SJCRH30 (cell line): ENCODE data around the gene AQP12A. TPM values are rescaled to one million over a fixed set of nuclear protein-coding genes. Genes with fewer than 3 reads are reported as not detected.

Experiments
- DNase-seq, 2 experiments: peaks; one replicate each; pipeline ENCODE4 v3.0.0-alpha.2; 2015 to 2020
- H3K27ac ChIP-seq: fragments of 250-450 bp; sonication (Bioruptor Pico); 2 replicates; pipeline ENCODE4 v1.5.1; 2020; ENCODE audit warnings: mild to moderate bottlenecking, moderate library complexity
- H3K27me3 ChIP-seq: fragments of 250-450 bp; sonication (Bioruptor Pico); 2 replicates; pipeline ENCODE4 v1.5.1; 2020; ENCODE audit warnings: mild to moderate bottlenecking, moderate library complexity
- H3K36me3 ChIP-seq: fragments of 250-450 bp; sonication (Bioruptor Pico); 2 replicates; pipeline ENCODE4 v1.5.1; 2020; ENCODE audit warnings: mild to moderate bottlenecking, moderate library complexity
- H3K4me1 ChIP-seq: fragments of 250-450 bp; sonication (Bioruptor Pico); 2 replicates; pipeline ENCODE4 v1.5.1; 2020; ENCODE audit warnings: mild to moderate bottlenecking, moderate library complexity
- H3K4me3 ChIP-seq: fragments of 250-450 bp; sonication (Bioruptor Pico); 2 replicates; pipeline ENCODE4 v1.5.1; 2020; ENCODE audit warnings: mild to moderate bottlenecking, moderate library complexity
- H3K9me3 ChIP-seq: fragments of 250-450 bp; sonication (Bioruptor Pico); replicated peaks from 2 replicates; pipeline ENCODE4 v1.5.1; 2020; ENCODE audit warnings: mild to moderate bottlenecking, moderate library complexity
- total RNA-seq: library from RNA; depleted of rRNA; stranded (reverse); fragments of >200 nt; shearing (Covaris generic); gene quantifications from 2 replicates; pipeline ENCODE4 v1.2.3, GENCODE V29; 2014

Gene AQP12A
- total RNA-seq, 1 experiment from 2014 or later = not detected

- Histone ChIP-seq H3K27me3 (no peaks in the 10 kb centered on the region), H3K36me3 (no peaks in the 10 kb centered on the region), H3K9me3 (no peaks in the 10 kb centered on the region), H3K4me3 (no peak overlapping the region), H3K4me1 (peaks cover 13% of the 10 kb centered on the region), H3K27ac (peak overlapping the region; percentile 96)
- peak; percentile 84 to 90 for DNase-seq
Measured at GRCh38 chr2:240725671-240726070, 34.0 kb downstream of the AQP12A start.

GRCh38 chr2:240726876-240727275 lies 35.2 kb downstream of the AQP12A start:
- DNase-seq = no peak
- H3K27ac ChIP-seq = no peak overlapping the region

GRCh38 chr2:240727439-240727838 lies 35.8 kb downstream of the AQP12A start:
- Histone ChIP-seq H3K27me3 (no peaks in the 10 kb centered on the region), H3K4me1 (peaks cover 22% of the 10 kb centered on the region), H3K27ac (no peak overlapping the region), H3K4me3 (no peak overlapping the region), H3K9me3 (no peaks in the 10 kb centered on the region), H3K36me3 (no peaks in the 10 kb centered on the region)
- DNase-seq = no peak

More at GRCh38 chr2:240726876-240727275, 35.2 kb downstream of the AQP12A start:
- Histone ChIP-seq H3K36me3 (no peaks in the 10 kb centered on the region), H3K27me3 (no peaks in the 10 kb centered on the region), H3K4me1 (peaks cover 22% of the 10 kb centered on the region), H3K4me3 (no peak overlapping the region), H3K9me3 (no peaks in the 10 kb centered on the region)

- Histone ChIP-seq H3K27me3 (no peaks in the 10 kb centered on the region), H3K9me3 (no peaks in the 10 kb centered on the region)
Measured at GRCh38 chr2:240727913-240728312, 36.2 kb downstream of the AQP12A start.

GRCh38 chr2:240728361-240728760 lies 36.7 kb downstream of the AQP12A start:
- DNase-seq = no peak
- H3K27ac ChIP-seq = no peak overlapping the region
- no peaks in the 10 kb centered on the region for H3K9me3 ChIP-seq
- H3K36me3 ChIP-seq = no peaks in the 10 kb centered on the region
- no peaks in the 10 kb centered on the region for H3K27me3 ChIP-seq
- H3K4me3 ChIP-seq = no peak overlapping the region
- H3K4me1 ChIP-seq = peaks cover 22% of the 10 kb centered on the region

More at GRCh38 chr2:240727913-240728312, 36.2 kb downstream of the AQP12A start:
- no peak for DNase-seq
- H3K4me3 ChIP-seq = no peak overlapping the region
- no peaks in the 10 kb centered on the region for H3K36me3 ChIP-seq
- peaks cover 22% of the 10 kb centered on the region for H3K4me1 ChIP-seq
- no peak overlapping the region for H3K27ac ChIP-seq

- H3K27ac ChIP-seq = no peak overlapping the region
- no peaks in the 10 kb centered on the region for H3K9me3 ChIP-seq
- H3K36me3 ChIP-seq = no peaks in the 10 kb centered on the region
- no peaks in the 10 kb centered on the region for H3K27me3 ChIP-seq
- no peak overlapping the region for H3K4me3 ChIP-seq
- peaks cover 22% of the 10 kb centered on the region for H3K4me1 ChIP-seq
- no peak for DNase-seq
Measured at GRCh38 chr2:240728827-240729226, 37.2 kb downstream of the AQP12A start.

GRCh38 chr2:240730501-240731177 lies 39.0 kb downstream of the AQP12A start:
- no peak overlapping the region for H3K27ac ChIP-seq
- peak in 1 of 2 experiments; percentile 35 for DNase-seq
- H3K4me1 ChIP-seq = peaks cover 14% of the 10 kb centered on the region

GRCh38 chr2:240731178-240731545 lies 39.5 kb downstream of the AQP12A start:
- Histone ChIP-seq H3K9me3 (no peaks in the 10 kb centered on the region), H3K4me1 (peaks cover 9% of the 10 kb centered on the region; the same call in 1 of the 2 replicates), H3K4me3 (no peak overlapping the region), H3K36me3 (no peaks in the 10 kb centered on the region), H3K27ac (no peak overlapping the region), H3K27me3 (no peaks in the 10 kb centered on the region)
- peak; percentile 35 to 56 for DNase-seq

More at GRCh38 chr2:240730501-240731177, 39.0 kb downstream of the AQP12A start:
- Histone ChIP-seq H3K27me3 (no peaks in the 10 kb centered on the region), H3K4me3 (no peak overlapping the region), H3K36me3 (no peaks in the 10 kb centered on the region), H3K9me3 (no peaks in the 10 kb centered on the region)

- no peaks in the 10 kb centered on the region for H3K27me3 ChIP-seq
- H3K4me1 ChIP-seq = peaks cover 9% of the 10 kb centered on the region; the same call in 1 of the 2 replicates
- no peak for DNase-seq
- no peak overlapping the region for H3K27ac ChIP-seq
- no peak overlapping the region for H3K4me3 ChIP-seq
- no peaks in the 10 kb centered on the region for H3K36me3 ChIP-seq
- no peaks in the 10 kb centered on the region for H3K9me3 ChIP-seq
Measured at GRCh38 chr2:240732184-240732583, 40.5 kb downstream of the AQP12A start.

GRCh38 chr2:240732911-240733622 lies 41.4 kb downstream of the AQP12A start:
- H3K36me3 ChIP-seq = no peaks in the 10 kb centered on the region
- peaks cover 9% of the 10 kb centered on the region; the same call in 1 of the 2 replicates for H3K4me1 ChIP-seq
- DNase-seq = no peak
- H3K27me3 ChIP-seq = no peaks in the 10 kb centered on the region
- H3K4me3 ChIP-seq = no peak overlapping the region
- H3K27ac ChIP-seq = no peak overlapping the region
- no peaks in the 10 kb centered on the region for H3K9me3 ChIP-seq

GRCh38 chr2:240733803-240734495 lies 42.3 kb downstream of the AQP12A start:
- no peaks in the 10 kb centered on the region for H3K27me3 ChIP-seq
- H3K4me1 ChIP-seq = peaks cover 9% of the 10 kb centered on the region; the same call in 1 of the 2 replicates
- H3K9me3 ChIP-seq = no peaks in the 10 kb centered on the region
- no peak overlapping the region for H3K27ac ChIP-seq
- no peak for DNase-seq
- H3K36me3 ChIP-seq = no peaks in the 10 kb centered on the region
- no peak overlapping the region for H3K4me3 ChIP-seq

GRCh38 chr2:240734756-240735155 lies 43.1 kb downstream of the AQP12A start:
- Histone ChIP-seq H3K36me3 (no peaks in the 10 kb centered on the region), H3K4me3 (no peak overlapping the region), H3K4me1 (peaks cover 9% of the 10 kb centered on the region; the same call in 1 of the 2 replicates), H3K9me3 (no peaks in the 10 kb centered on the region), H3K27ac (no peak overlapping the region), H3K27me3 (no peaks in the 10 kb centered on the region)
- DNase-seq = no peak

- no peak for DNase-seq
- no peak overlapping the region for H3K27ac ChIP-seq
- H3K27me3 ChIP-seq = no peaks in the 10 kb centered on the region
- no peak overlapping the region for H3K4me3 ChIP-seq
- no peaks in the 10 kb centered on the region for H3K36me3 ChIP-seq
- H3K4me1 ChIP-seq = peaks cover 9% of the 10 kb centered on the region; the same call in 1 of the 2 replicates
- no peaks in the 10 kb centered on the region for H3K9me3 ChIP-seq
Measured at GRCh38 chr2:240735476-240735875, 43.8 kb downstream of the AQP12A start.

- DNase-seq = no peak
- Histone ChIP-seq H3K9me3 (no peaks in the 10 kb centered on the region), H3K27me3 (no peaks in the 10 kb centered on the region), H3K4me3 (no peak overlapping the region), H3K36me3 (no peaks in the 10 kb centered on the region), H3K27ac (no peak overlapping the region), H3K4me1 (0 out of 2 replicates have a peak, but pooled peaks cover under 1% of the 10 kb centered on the region)
Measured at GRCh38 chr2:240736281-240737250, 44.9 kb downstream of the AQP12A start.
